Measurements from ENCODE around the gene PLXNA4. TPM values are rescaled to one million over a fixed set of nuclear protein-coding genes. Genes with fewer than 3 reads are reported as not detected.
A peak's percentile ranks its signal among the peaks of the same experiment; 100 is the strongest.

PLXNA4 gene
- polyA plus RNA-seq, 1 donor (not counting 4 experiments of a cell fraction or from before 2014, with no cell fraction given), result 0.01 TPM

DNA sequence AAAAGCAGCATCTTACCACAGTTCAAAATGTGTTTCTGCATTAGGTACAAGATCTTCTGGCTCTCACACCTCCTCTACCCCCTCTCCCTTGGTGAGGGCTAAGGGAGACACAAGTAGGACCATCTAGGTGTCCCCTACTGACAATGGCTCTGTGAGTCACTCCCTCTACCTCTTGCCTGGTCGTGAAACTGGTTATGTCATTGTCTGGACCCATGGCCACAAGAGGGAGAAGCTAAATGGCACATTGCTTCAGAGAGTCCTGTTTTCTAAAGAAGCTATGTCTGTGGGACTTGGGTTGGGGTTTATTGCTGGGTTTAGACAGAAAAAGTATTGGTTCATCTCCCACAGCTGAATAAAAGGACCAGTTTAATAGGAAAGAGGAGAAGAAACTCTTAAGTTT, 4.0 kb upstream of the PLXNA4 start:
- H3K4me2 ChIP-seq (ENCODE audit: control insufficient read depth, extremely low read depth, insufficient read depth, low read depth, low read length), result no peak overlapping the region

GRCh38 chr7:132579260-132579899, 3.1 kb upstream of the PLXNA4 start:
- dilution Hi-C loops (cut with MboI; ENCODE audit: extremely low pct_ligation_motif_present, low sequenced_read_pairs), result no loop called here

More for the DNA sequence above, 4.0 kb upstream of the PLXNA4 start:
- Histone ChIP-seq H3K36me3 (ENCODE audit: control insufficient read depth in 2 of 2, extremely low read depth in 1 of 2, insufficient read depth in 2 of 2, low read length in 2 of 2) (no peaks in the 10 kb centered on the region), H3K4me1 (ENCODE audit: control insufficient read depth, extremely low read depth, insufficient read depth, low read length) (peaks cover 3% of the 10 kb centered on the region), H2AFZ (ENCODE audit: control insufficient read depth, low read length) (no peak overlapping the region), H3K9me1 (ENCODE audit: control insufficient read depth, extremely low read depth, insufficient read depth, low read length) (no peaks in the 10 kb centered on the region), H3K4me3 (ENCODE audit: control insufficient read depth in 2 of 3, extremely low read depth in 1 of 3, insufficient read depth in 2 of 3, low read depth in 1 of 3, low read length in 3 of 3) (no peak overlapping the region), H3K27me3 (ENCODE audit: control insufficient read depth, extremely low read depth, insufficient read depth, low read length) (peaks cover 54% of the 10 kb centered on the region), H4K20me1 (ENCODE audit: control insufficient read depth, extremely low read depth, insufficient read depth, low read length) (no peaks in the 10 kb centered on the region), H3K9ac (ENCODE audit: control insufficient read depth, extremely low read depth, insufficient read depth, low read length) (no peak overlapping the region), H3K79me2 (ENCODE audit: control insufficient read depth, insufficient read depth, low read length) (no peaks in the 10 kb centered on the region), H3K9me3 (ENCODE audit: control insufficient read depth, low read depth, low read length) (no peaks in the 10 kb centered on the region), H3K27ac (ENCODE audit: control insufficient read depth, insufficient read depth, low read length) (no peak overlapping the region)
- FAIRE-seq (no peak), DNase-seq (ENCODE audit: low read depth, low spot score) (no peak)
- dilution Hi-C loops (cut with MboI; ENCODE audit: extremely low pct_ligation_motif_present, low sequenced_read_pairs), result no loop called here
- TF ChIP-seq CTCF (optimal IDR thresholded peaks at IDR 0.05 in 1 of 3, IDR thresholded peaks at IDR 0.05 in 1 of 3, conservative IDR thresholded peaks at IDR 0.05 in 1 of 3; ENCODE audit: extremely low read depth in 1 of 3, insufficient read depth in 2 of 3, low read length in 3 of 3) (peak in 1 of 3 experiments; percentile 14), EZH2 (IDR thresholded peaks at IDR 0.05; ENCODE audit: low read length) (no peak)

More at GRCh38 chr7:132579260-132579899, 3.1 kb upstream of the PLXNA4 start:
- H3K4me2 ChIP-seq (ENCODE audit: control insufficient read depth, extremely low read depth, insufficient read depth, low read depth, low read length), result no peak overlapping the region
- H2AFZ ChIP-seq (ENCODE audit: control insufficient read depth, low read length), result no peak overlapping the region
- peaks cover 60% of the 10 kb centered on the region for H3K27me3 ChIP-seq (ENCODE audit: control insufficient read depth, extremely low read depth, insufficient read depth, low read length)
- peaks cover 3% of the 10 kb centered on the region for H3K4me1 ChIP-seq (ENCODE audit: control insufficient read depth, extremely low read depth, insufficient read depth, low read length)
- H3K9me1 ChIP-seq (ENCODE audit: control insufficient read depth, extremely low read depth, insufficient read depth, low read length), result no peaks in the 10 kb centered on the region
- H4K20me1 ChIP-seq (ENCODE audit: control insufficient read depth, extremely low read depth, insufficient read depth, low read length), result no peaks in the 10 kb centered on the region
- H3K9ac ChIP-seq (ENCODE audit: control insufficient read depth, extremely low read depth, insufficient read depth, low read length), result no peak overlapping the region
- H3K4me3 ChIP-seq (ENCODE audit: control insufficient read depth in 2 of 3, extremely low read depth in 1 of 3, insufficient read depth in 2 of 3, low read depth in 1 of 3, low read length in 3 of 3), result no peak overlapping the region
- H3K9me3 ChIP-seq (ENCODE audit: control insufficient read depth, low read depth, low read length), result no peaks in the 10 kb centered on the region
- no peak for TF ChIP-seq CTCF (optimal IDR thresholded peaks at IDR 0.05 in 1 of 3, IDR thresholded peaks at IDR 0.05 in 1 of 3, conservative IDR thresholded peaks at IDR 0.05 in 1 of 3; ENCODE audit: extremely low read depth in 1 of 3, insufficient read depth in 2 of 3, low read length in 3 of 3)
- no peak for TF ChIP-seq EZH2 (IDR thresholded peaks at IDR 0.05; ENCODE audit: low read length)
- H3K27ac ChIP-seq (ENCODE audit: control insufficient read depth, insufficient read depth, low read length), result no peak overlapping the region
- no peak for FAIRE-seq
- no peaks in the 10 kb centered on the region for H3K36me3 ChIP-seq (ENCODE audit: control insufficient read depth in 2 of 2, extremely low read depth in 1 of 2, insufficient read depth in 2 of 2, low read length in 2 of 2)
- DNase-seq (ENCODE audit: low read depth, low spot score), result no peak
- no peaks in the 10 kb centered on the region for H3K79me2 ChIP-seq (ENCODE audit: control insufficient read depth, insufficient read depth, low read length)

Data from keratinocyte (primary cell).